ENCODE measurements around the gene BTBD16. TPM values are rescaled to one million over a fixed set of nuclear protein-coding genes. Genes with fewer than 3 reads are reported as not detected.

The BTBD16 gene
- total and polyA plus RNA-seq, 9 donors, result 0.42 to 1.8 TPM; not detected in 7

DNA sequence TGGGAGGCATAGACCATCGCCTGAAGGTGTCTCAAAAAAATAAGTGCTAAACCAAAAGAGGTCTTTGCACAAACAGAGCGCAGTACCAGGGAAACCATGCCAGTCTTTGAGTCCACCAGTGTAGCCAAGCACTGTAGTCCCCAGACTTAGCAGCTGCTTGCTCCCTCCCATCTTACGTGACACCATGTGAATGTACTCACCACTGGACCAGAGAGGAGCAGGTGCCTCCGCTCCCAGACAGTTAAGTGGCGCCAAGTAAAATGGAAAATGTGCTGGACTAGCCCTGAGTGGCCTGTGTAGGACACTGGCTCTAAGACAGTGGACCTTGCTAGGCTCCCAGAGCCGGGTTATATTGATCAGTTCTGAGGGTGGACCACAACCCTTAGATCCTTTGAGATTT, 55.7 kb downstream of the BTBD16 start:
- no peaks in the 10 kb centered on the region for H3K36me3 ChIP-seq
- intact Hi-C loops (cut with DNase I), result no loop called here

GRCh38 chr10:122327237-122328206, 56.4 kb downstream of the BTBD16 start:
- no peaks in the 10 kb centered on the region for H3K36me3 ChIP-seq
- DNase-seq, result no peak
- TF ChIP-seq, protein P1, sequence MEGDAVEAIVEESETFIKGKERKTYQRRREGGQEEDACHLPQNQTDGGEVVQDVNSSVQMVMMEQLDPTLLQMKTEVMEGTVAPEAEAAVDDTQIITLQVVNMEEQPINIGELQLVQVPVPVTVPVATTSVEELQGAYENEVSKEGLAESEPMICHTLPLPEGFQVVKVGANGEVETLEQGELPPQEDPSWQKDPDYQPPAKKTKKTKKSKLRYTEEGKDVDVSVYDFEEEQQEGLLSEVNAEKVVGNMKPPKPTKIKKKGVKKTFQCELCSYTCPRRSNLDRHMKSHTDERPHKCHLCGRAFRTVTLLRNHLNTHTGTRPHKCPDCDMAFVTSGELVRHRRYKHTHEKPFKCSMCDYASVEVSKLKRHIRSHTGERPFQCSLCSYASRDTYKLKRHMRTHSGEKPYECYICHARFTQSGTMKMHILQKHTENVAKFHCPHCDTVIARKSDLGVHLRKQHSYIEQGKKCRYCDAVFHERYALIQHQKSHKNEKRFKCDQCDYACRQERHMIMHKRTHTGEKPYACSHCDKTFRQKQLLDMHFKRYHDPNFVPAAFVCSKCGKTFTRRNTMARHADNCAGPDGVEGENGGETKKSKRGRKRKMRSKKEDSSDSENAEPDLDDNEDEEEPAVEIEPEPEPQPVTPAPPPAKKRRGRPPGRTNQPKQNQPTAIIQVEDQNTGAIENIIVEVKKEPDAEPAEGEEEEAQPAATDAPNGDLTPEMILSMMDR (IDR thresholded peaks at IDR 0.05), result no peak
- TF ChIP-seq EP300 (IDR thresholded peaks at IDR 0.05), result no peak
- 88 to 90% (median 88%) methylated on average over 16 of the region's 16 CpGs for WGBS, 3 donors
- no peaks in the 10 kb centered on the region for H3K9me3 ChIP-seq
- no peaks in the 10 kb centered on the region for H3K27me3 ChIP-seq
- H3K4me1 ChIP-seq (ENCODE audit: insufficient read depth), result no peaks in the 10 kb centered on the region
- H3K4me3 ChIP-seq, result no peak overlapping the region
- intact Hi-C loops (cut with DNase I), result no loop called here
- no peak overlapping the region for H3K27ac ChIP-seq

More for the DNA sequence above, 55.7 kb downstream of the BTBD16 start:
- Histone ChIP-seq H3K27me3 (no peaks in the 10 kb centered on the region), H3K9me3 (no peaks in the 10 kb centered on the region), H3K4me3 (no peak overlapping the region), H3K4me1 (ENCODE audit: insufficient read depth) (no peaks in the 10 kb centered on the region), H3K27ac (no peak overlapping the region)
- TF ChIP-seq, protein P1 (IDR thresholded peaks at IDR 0.05), result no peak
- no peak for TF ChIP-seq EP300 (IDR thresholded peaks at IDR 0.05)
- no peak for TF ChIP-seq POLR2A (IDR thresholded peaks at IDR 0.05)
- no peak for DNase-seq
- WGBS, 3 donors, result 79 to 97% (median 81%) methylated on average over 6 of the region's 6 CpGs

DNA sequence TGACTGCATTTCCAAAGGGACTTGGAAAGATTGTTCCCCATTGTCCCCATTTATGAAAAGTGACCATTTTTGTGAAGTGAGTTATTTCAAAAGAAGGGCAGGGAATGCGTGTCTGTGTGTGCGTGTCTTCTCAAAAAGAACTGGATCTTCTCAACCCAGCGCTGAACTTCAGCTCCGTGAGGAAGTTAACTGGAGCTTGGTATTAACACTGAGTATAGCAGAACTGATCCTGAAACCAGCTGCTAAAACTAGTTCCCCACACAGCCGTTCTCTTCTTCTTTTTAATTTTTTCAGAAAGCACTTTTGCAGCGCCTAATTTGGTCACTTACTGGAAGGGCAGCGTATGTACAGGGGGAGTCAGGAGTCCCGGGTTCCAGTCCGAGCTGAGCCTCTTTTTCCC, 57.6 kb downstream of the BTBD16 start:
- no peaks in the 10 kb centered on the region for H3K9me3 ChIP-seq
- H3K4me1 ChIP-seq (ENCODE audit: insufficient read depth), result no peaks in the 10 kb centered on the region
- intact Hi-C loops (cut with DNase I), result no loop called here
- WGBS, 3 donors, result 66 to 87% (median 70%) methylated on average over 9 of the region's 9 CpGs
- no peak overlapping the region for H3K4me3 ChIP-seq
- no peak overlapping the region for H3K27ac ChIP-seq
- H3K36me3 ChIP-seq, result no peaks in the 10 kb centered on the region
- H3K27me3 ChIP-seq, result no peaks in the 10 kb centered on the region
- no peak for DNase-seq
- TF ChIP-seq, protein P1 (IDR thresholded peaks at IDR 0.05), result no peak
- no peak for TF ChIP-seq POLR2A (IDR thresholded peaks at IDR 0.05)
- no peak for TF ChIP-seq EP300 (IDR thresholded peaks at IDR 0.05)

DNA sequence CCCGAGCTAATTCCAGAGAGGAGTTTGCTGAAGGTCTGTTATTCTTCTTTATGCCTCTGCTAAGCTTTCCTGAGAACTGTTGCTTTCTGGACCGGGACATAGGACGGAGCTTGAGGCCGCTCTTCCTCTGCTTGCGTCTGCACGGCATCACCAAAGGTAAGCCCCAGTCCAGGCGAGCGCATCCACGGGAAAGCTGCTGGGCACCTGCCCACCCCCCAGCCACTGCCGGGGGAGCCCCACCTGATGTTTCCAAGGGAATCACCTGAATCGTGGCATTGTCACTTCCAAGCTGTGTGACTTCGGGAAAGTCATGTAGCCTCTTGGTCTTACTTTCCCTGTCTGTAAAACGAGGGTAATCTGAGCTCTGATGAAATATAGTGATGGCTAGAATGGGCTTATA, 58.3 kb downstream of the BTBD16 start:
- no peak for TF ChIP-seq POLR2A (IDR thresholded peaks at IDR 0.05)
- TF ChIP-seq EP300 (IDR thresholded peaks at IDR 0.05), result no peak
- TF ChIP-seq, protein P1 (IDR thresholded peaks at IDR 0.05), result no peak
- intact Hi-C loops (cut with DNase I), result no loop called here
- no peak for DNase-seq
- no peaks in the 10 kb centered on the region for H3K9me3 ChIP-seq
- H3K4me3 ChIP-seq, result no peak overlapping the region
- no peak overlapping the region for H3K27ac ChIP-seq
- H3K27me3 ChIP-seq, result no peaks in the 10 kb centered on the region
- WGBS, 3 donors, result 79 to 90% (median 79%) methylated on average over 13 of the region's 13 CpGs
- no peaks in the 10 kb centered on the region for H3K36me3 ChIP-seq
- H3K4me1 ChIP-seq (ENCODE audit: insufficient read depth), result no peaks in the 10 kb centered on the region

All from ovary (tissue), 9 donors.